PFSK-1 (cell line): Measurements from ENCODE around the gene SCGB1D2.

ENCODE experiments used
- POLR2AphosphoS5 ChIP-seq: IDR thresholded peaks from 2 replicates; pipeline ENCODE4 v1.6.1; 2012; ENCODE audit warnings: low read depth, mild to moderate bottlenecking, control low read depth, low read length, moderate library complexity
- SIN3A ChIP-seq: IDR thresholded peaks from 2 replicates; pipeline ENCODE4 v1.6.1; 2012; ENCODE audit warnings: mild to moderate bottlenecking, low read length, moderate library complexity, borderline replicate concordance; ENCODE audit not compliant: insufficient read depth

DNA sequence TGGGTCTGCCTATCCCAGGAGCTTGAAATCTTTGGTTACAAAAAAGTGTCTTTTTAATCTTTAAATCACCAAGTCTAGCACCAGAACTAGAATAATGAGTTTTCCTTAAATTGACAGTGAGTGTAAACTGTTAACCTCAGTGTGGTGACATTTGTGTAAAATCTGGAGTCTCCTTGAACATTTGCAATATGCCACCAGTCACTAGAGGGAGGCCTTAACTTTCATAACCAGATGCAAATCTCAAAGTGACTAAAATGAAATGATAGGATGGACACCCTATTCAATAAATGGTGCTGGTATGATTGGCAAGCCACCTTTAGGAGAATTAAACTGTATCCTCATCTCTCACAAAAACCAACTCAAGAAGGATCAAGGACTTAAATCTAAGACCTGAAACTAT lies 8.3 kb upstream of the SCGB1D2 start:
- TF ChIP-seq SIN3A (no peak), POLR2AphosphoS5 (no peak)
